22Rv1 (cell line): Measurements from ENCODE around the gene SUSD6.

Source experiments
- CTCF ChIP-seq: fragments of 450-650 bp; IDR thresholded peaks from 2 replicates; pipeline ENCODE4 v1.5.1; 2017; ENCODE audit warnings: mild to moderate bottlenecking
- ZFX ChIP-seq: fragments of 450-650 bp; IDR thresholded peaks from 2 replicates; pipeline ENCODE4 v1.6.1; 2017; ENCODE audit warnings: antibody characterized with exemption, borderline replicate concordance

GRCh38 chr14:69614592-69614991, 3.2 kb downstream of the SUSD6 start:
- no peak for TF ChIP-seq CTCF
- TF ChIP-seq ZFX, result no peak
